Measurements from ENCODE around the gene NPTXR. TPM values are rescaled to one million over a fixed set of nuclear protein-coding genes. Genes with fewer than 3 reads are reported as not detected.

Gene NPTXR
- total and polyA plus RNA-seq, 4 donors, result 0.05 to 0.45 (median 0.16) TPM

DNA sequence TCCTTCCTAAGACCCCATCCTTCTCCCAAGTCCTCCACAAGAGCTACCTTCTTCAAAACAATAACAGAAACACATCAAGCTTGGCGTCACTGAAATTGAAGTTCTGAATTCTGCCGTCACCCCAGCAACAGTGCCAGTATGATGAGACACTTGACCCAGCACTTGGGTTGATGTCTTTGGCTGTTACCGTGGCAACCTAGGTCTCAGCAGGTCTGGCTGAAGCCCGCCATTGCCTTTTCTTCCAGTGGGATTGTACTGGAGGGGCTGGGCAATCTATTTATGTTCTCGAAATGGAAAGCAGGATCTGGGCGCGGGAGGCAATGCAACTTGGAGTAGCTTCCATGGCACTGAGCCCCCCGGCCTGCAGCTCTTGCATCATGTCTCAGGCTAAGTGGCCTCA lies 23.8 kb downstream of the NPTXR start:
- H3K36me3 ChIP-seq (ENCODE audit: control insufficient read depth in 4 of 4, insufficient read depth in 3 of 4, low read depth in 1 of 4, low read length in 3 of 4), result no peaks in the 10 kb centered on the region
- no peak for TF ChIP-seq NR2F2 (IDR thresholded peaks at IDR 0.05)
- TF ChIP-seq, protein P1, sequence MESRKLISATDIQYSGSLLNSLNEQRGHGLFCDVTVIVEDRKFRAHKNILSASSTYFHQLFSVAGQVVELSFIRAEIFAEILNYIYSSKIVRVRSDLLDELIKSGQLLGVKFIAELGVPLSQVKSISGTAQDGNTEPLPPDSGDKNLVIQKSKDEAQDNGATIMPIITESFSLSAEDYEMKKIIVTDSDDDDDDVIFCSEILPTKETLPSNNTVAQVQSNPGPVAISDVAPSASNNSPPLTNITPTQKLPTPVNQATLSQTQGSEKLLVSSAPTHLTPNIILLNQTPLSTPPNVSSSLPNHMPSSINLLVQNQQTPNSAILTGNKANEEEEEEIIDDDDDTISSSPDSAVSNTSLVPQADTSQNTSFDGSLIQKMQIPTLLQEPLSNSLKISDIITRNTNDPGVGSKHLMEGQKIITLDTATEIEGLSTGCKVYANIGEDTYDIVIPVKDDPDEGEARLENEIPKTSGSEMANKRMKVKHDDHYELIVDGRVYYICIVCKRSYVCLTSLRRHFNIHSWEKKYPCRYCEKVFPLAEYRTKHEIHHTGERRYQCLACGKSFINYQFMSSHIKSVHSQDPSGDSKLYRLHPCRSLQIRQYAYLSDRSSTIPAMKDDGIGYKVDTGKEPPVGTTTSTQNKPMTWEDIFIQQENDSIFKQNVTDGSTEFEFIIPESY (IDR thresholded peaks at IDR 0.05), result no peak
- TF ChIP-seq, protein P2, sequence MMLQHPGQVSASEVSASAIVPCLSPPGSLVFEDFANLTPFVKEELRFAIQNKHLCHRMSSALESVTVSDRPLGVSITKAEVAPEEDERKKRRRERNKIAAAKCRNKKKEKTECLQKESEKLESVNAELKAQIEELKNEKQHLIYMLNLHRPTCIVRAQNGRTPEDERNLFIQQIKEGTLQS (IDR thresholded peaks at IDR 0.05), result no peak
- TF ChIP-seq HNF4A (conservative IDR thresholded peaks at IDR 0.05), result no peak
- TF ChIP-seq FOXA2 (IDR thresholded peaks at IDR 0.05), result no peak
- no peak for TF ChIP-seq JUND (IDR thresholded peaks at IDR 0.05)
- no peak overlapping the region for H3K9ac ChIP-seq (ENCODE audit: low read depth in 1 of 2, low read length in 2 of 2)
- H3K27ac ChIP-seq (ENCODE audit: low read depth in 1 of 2, low read length in 2 of 2), result no peak overlapping the region
- H3K27me3 ChIP-seq (ENCODE audit: control insufficient read depth in 4 of 4, insufficient read depth in 4 of 4, low read length in 3 of 4), result no peaks in the 10 kb centered on the region
- 74% methylated on average over 8 of the region's 8 CpGs for WGBS
- no peak for DNase-seq (ENCODE audit: low spot score)
- no peaks in the 10 kb centered on the region for H3K9me3 ChIP-seq (ENCODE audit: control insufficient read depth in 4 of 4, low read length in 3 of 4)
- H3K4me3 ChIP-seq (ENCODE audit: low read depth in 1 of 3, low read length in 3 of 3), result no peak overlapping the region
- no peaks in the 10 kb centered on the region for H3K4me1 ChIP-seq (ENCODE audit: control insufficient read depth in 4 of 4, insufficient read depth in 4 of 4, low read length in 3 of 4)

DNA sequence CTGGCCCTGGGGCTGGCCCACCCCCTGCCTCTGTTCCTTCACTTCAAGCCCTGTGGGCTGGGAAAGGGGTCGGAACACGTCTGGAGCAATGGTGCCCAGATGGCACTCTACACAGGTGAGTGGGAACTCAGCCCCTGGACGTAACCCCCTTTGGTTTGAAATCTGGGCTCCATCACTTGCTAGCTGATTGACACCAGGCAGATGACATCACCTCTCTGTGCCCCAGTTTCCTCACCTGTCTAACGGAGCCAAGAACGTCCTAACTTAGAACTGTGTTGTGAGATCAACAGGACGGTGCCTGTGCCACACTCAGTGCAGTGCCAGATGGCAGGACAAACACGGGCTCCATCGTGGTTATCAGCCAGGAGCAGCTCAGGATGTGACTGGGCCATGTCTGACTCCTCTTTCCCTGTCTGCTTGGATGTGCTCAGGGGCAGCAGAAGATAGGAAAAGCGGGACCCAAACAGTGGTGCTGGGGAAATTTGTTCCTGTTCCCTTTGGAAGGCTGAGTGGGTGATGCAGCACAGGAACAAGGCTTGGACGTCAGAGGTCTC lies 24.4 kb downstream of the NPTXR start:
- H3K4me3 ChIP-seq (ENCODE audit: low read depth in 1 of 3, low read length in 3 of 3), result no peak overlapping the region
- no peaks in the 10 kb centered on the region for H3K36me3 ChIP-seq (ENCODE audit: control insufficient read depth in 4 of 4, insufficient read depth in 3 of 4, low read depth in 1 of 4, low read length in 3 of 4)
- H3K27me3 ChIP-seq (ENCODE audit: control insufficient read depth in 4 of 4, insufficient read depth in 4 of 4, low read length in 3 of 4), result no peaks in the 10 kb centered on the region
- H3K9ac ChIP-seq (ENCODE audit: low read depth in 1 of 2, low read length in 2 of 2), result no peak overlapping the region
- H3K4me1 ChIP-seq (ENCODE audit: control insufficient read depth in 4 of 4, insufficient read depth in 4 of 4, low read length in 3 of 4), result no peaks in the 10 kb centered on the region
- H3K27ac ChIP-seq (ENCODE audit: low read depth in 1 of 2, low read length in 2 of 2), result no peak overlapping the region
- no peak for DNase-seq (ENCODE audit: low spot score)
- no peak for TF ChIP-seq RAD21 (IDR thresholded peaks at IDR 0.05)
- TF ChIP-seq HNF4G (IDR thresholded peaks at IDR 0.05), result no peak
- TF ChIP-seq FOXA2 (IDR thresholded peaks at IDR 0.05), result no peak
- no peak for TF ChIP-seq JUND (IDR thresholded peaks at IDR 0.05)
- TF ChIP-seq, protein P3, sequence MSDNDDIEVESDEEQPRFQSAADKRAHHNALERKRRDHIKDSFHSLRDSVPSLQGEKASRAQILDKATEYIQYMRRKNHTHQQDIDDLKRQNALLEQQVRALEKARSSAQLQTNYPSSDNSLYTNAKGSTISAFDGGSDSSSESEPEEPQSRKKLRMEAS (IDR thresholded peaks at IDR 0.05), result no peak
- no peak for TF ChIP-seq YY1 (IDR thresholded peaks at IDR 0.05)
- TF ChIP-seq, protein P1 (IDR thresholded peaks at IDR 0.05), result no peak
- TF ChIP-seq, protein P4, sequence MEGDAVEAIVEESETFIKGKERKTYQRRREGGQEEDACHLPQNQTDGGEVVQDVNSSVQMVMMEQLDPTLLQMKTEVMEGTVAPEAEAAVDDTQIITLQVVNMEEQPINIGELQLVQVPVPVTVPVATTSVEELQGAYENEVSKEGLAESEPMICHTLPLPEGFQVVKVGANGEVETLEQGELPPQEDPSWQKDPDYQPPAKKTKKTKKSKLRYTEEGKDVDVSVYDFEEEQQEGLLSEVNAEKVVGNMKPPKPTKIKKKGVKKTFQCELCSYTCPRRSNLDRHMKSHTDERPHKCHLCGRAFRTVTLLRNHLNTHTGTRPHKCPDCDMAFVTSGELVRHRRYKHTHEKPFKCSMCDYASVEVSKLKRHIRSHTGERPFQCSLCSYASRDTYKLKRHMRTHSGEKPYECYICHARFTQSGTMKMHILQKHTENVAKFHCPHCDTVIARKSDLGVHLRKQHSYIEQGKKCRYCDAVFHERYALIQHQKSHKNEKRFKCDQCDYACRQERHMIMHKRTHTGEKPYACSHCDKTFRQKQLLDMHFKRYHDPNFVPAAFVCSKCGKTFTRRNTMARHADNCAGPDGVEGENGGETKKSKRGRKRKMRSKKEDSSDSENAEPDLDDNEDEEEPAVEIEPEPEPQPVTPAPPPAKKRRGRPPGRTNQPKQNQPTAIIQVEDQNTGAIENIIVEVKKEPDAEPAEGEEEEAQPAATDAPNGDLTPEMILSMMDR (IDR thresholded peaks at IDR 0.05; ENCODE audit: low read depth, low read length, missing input control), result no peak
- TF ChIP-seq GABPA (IDR thresholded peaks at IDR 0.05 in 1 of 2, conservative IDR thresholded peaks at IDR 0.05 in 1 of 2), result no peak
- TF ChIP-seq RXRA (IDR thresholded peaks at IDR 0.05), result no peak
- TF ChIP-seq, protein P5, sequence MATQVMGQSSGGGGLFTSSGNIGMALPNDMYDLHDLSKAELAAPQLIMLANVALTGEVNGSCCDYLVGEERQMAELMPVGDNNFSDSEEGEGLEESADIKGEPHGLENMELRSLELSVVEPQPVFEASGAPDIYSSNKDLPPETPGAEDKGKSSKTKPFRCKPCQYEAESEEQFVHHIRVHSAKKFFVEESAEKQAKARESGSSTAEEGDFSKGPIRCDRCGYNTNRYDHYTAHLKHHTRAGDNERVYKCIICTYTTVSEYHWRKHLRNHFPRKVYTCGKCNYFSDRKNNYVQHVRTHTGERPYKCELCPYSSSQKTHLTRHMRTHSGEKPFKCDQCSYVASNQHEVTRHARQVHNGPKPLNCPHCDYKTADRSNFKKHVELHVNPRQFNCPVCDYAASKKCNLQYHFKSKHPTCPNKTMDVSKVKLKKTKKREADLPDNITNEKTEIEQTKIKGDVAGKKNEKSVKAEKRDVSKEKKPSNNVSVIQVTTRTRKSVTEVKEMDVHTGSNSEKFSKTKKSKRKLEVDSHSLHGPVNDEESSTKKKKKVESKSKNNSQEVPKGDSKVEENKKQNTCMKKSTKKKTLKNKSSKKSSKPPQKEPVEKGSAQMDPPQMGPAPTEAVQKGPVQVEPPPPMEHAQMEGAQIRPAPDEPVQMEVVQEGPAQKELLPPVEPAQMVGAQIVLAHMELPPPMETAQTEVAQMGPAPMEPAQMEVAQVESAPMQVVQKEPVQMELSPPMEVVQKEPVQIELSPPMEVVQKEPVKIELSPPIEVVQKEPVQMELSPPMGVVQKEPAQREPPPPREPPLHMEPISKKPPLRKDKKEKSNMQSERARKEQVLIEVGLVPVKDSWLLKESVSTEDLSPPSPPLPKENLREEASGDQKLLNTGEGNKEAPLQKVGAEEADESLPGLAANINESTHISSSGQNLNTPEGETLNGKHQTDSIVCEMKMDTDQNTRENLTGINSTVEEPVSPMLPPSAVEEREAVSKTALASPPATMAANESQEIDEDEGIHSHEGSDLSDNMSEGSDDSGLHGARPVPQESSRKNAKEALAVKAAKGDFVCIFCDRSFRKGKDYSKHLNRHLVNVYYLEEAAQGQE (IDR thresholded peaks at IDR 0.05), result no peak
- TF ChIP-seq, protein P2 (IDR thresholded peaks at IDR 0.05), result no peak
- TF ChIP-seq TAF1 (conservative IDR thresholded peaks at IDR 0.05), result no peak
- TF ChIP-seq EGR1 (IDR thresholded peaks at IDR 0.05; ENCODE audit: low read depth in 2 of 2), result no peak
- no peak for TF ChIP-seq FOXA1 (IDR thresholded peaks at IDR 0.05)
- WGBS, result 68% methylated on average over 10 of the region's 10 CpGs
- H3K9me3 ChIP-seq (ENCODE audit: control insufficient read depth in 4 of 4, low read length in 3 of 4), result no peaks in the 10 kb centered on the region

Measured in liver (tissue), 9 donors.